GM20431 (cell line): Measurements from ENCODE around the gene SNRK.

Source experiments
- in situ Hi-C: fragments of 300-500 bp; cut with MseI, MboI; formaldehyde crosslinking; loops from one replicate; pipeline ENCODE4 v1.15.0; 2020; ENCODE audit warnings: low sequenced_read_pairs; ENCODE audit not compliant: unreplicated experiment

SNRK gene

DNA sequence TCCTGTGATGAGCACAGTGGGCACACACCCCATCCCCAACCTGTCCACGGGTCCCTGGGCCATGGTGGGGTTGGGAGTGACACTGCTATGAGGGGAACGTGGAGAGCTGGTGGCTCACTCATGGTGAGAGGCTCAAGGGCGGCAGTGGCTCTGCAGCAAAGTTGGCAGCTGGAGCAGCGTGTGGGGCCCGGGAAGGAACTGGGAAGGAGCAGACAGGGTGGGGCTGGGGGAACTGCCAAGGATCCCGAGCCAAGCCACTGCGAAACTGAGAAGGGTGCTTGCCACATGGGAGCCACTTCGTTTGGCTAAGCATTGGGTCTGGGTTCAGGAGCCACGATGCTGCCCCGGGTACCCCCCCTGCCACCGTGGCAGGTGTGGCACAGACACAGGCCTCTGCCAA, 80.1 kb downstream of the SNRK start:
- in situ Hi-C loops = no loop called here

DNA sequence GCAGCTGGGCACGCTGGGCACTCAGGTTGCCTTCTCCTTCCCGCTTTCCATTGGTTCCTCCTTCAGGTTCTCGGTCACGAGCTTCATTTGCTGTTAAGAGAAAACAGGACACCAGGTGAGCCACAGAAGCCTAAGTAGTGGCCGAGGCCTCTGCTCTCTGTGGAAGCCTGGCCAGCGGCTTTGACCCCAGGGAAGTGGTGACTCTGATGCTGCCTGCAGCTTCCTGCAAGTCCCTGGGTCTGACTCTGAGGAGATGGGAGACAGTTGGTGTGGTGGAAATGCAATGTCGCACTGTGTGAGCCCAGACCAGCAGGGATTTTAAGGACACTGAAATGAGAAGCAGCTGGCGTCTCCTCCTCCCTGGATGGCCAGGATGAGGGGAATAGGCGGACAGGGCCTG, 80.5 kb downstream of the SNRK start:
- in situ Hi-C loops = no loop called here

- in situ Hi-C loops = loop anchor here (10.0 kb wide), 1 partner anchor 215 kb away; no protein-coding TSS in a partner anchor
These were observed 83.3 kb downstream of the SNRK start for GRCh38 chr3:43369404-43370292.

DNA sequence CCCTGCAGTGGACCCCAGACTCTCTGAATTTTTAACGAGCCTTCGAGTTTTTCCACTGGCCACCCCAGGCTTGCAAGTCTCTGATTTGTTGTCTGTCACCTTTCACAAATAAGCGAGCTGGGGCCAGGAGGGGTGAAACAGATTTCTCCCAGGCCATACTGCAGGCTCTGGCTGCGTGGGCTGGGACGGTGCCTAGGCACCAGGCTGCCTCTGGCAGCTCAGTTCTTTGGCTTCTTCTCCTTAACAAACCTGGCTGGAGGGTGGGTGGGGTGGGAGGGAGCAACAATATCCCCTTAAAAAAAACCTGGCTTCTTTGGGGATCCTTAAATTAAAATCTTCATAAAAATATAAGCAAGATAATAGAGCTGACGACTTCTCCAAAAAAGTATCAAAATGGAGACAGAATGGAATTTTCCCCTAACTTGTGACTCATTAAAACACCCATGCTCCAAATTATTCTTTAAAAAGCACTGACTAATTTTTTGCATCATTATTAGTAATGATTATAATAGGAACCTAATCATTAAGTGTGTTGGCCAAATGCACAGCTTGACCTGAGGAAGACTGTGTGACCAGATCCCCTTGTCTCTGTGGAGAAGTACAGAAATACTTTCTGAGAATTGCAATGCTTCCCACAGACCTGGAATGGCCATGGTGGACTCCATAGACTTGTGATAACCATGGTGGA, 84.1 kb downstream of the SNRK start:
- in situ Hi-C loops = loop anchor here (10.0 kb wide), 1 partner anchor 216 kb away; no protein-coding TSS in a partner anchor

DNA sequence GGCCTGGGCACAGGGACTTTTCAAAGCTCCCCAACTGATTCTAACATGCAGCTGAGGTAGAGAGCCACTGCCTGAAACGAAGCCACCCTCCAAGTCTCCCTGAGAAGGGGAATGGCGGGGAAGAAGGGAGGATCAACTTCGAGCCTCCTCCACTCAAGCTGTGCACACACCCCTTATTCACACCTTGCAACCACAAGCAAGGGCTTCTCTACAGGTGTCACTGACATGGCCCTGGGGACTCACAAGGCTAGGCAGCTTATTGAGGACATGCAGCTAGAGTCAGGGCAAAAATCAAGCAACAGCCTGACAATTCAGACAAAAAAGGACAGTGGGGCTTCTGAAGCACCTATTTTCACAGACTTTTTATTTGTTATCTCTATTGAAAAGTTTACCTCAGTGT, 85.2 kb downstream of the SNRK start:
- in situ Hi-C loops = loop anchor here (10.0 kb wide), 1 partner anchor 217 kb away; no protein-coding TSS in a partner anchor

- in situ Hi-C loops = loop anchor here (10.0 kb wide), 1 partner anchor 217 kb away; no protein-coding TSS in a partner anchor
These were observed 85.8 kb downstream of the SNRK start for GRCh38 chr3:43372007-43372740.

DNA sequence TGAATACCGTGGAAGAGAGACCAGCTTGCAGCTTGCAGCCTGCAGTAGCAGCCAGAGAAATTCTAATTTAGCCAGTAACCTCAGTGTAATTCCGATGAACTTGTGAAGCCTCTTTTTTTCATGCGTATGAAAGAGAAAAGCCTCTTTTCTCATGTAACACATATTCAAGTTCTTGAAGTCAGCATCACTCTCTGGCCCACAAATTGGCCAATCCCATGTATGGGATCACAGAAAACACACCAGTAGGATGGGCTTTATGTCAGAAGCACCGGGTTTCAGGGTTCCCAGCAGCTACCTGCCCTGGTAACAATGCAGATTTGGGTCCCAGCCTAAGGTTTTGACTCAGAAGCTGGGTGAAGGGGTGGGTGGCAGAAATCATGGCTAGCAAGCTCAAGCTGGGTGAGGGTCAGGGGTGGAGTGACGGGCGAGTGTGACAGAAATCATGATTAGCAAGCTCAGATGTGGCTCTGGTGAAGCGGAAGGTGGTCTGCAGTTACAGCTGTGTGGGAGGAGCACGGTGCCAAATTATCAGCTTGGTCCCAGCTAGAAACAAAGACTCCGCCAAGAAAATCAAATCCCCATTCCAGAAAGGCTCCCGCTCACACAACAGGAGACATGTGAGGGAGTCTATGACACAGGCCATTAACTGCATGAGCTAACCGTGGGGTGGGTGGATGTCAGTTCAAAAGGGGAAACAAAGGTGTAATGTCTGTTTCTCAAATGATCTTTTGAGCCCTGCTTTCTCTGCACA, 86.6 kb downstream of the SNRK start:
- in situ Hi-C loops = loop anchor here (10.0 kb wide), 1 partner anchor 218 kb away; no protein-coding TSS in a partner anchor

DNA sequence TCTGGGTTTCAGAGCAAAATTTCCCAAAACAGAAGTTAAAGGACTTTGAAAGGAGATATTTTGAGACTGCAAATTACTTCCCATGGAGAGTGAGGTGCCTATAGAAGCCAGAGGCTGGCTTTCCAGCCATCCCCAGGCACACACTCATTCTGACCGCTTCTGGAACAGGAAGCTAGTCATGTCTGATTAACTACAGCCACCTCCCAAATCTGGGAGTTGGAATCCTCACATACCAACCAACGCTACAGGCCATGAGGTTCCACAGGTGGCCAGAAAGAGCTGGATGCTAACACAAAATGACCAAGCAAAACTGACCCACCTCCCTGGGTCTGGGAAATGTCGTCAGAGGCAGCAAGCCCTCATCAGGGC, 87.2 kb downstream of the SNRK start:
- in situ Hi-C loops = loop anchor here (10.0 kb wide), 1 partner anchor 219 kb away; no protein-coding TSS in a partner anchor

- in situ Hi-C loops = loop anchor here (10.0 kb wide), 1 partner anchor 224 kb away; no protein-coding TSS in a partner anchor
These were observed 92.0 kb downstream of the SNRK start for GRCh38 chr3:43378066-43378935.

DNA sequence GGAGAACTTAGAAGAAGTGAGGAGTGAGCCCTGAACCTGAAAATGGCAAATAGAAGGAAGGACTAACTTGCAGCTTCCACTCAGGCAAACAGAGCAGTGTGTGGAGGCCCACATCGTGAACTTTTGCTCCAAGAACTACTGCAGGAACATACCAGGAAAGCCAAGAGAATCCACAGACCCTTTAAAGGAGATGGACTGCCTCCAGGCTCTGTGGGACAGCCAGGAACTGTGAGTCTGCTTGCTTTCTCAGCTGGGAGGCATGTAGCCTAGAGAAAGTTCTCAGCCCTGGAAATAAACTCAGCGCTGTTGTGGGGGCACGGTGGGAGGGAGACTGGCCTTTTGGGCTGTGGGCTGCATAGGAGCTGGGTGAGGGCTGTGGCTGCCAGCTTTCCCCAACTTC, 93.0 kb downstream of the SNRK start:
- in situ Hi-C loops = loop anchor here (10.0 kb wide), 1 partner anchor 225 kb away; no protein-coding TSS in a partner anchor

DNA sequence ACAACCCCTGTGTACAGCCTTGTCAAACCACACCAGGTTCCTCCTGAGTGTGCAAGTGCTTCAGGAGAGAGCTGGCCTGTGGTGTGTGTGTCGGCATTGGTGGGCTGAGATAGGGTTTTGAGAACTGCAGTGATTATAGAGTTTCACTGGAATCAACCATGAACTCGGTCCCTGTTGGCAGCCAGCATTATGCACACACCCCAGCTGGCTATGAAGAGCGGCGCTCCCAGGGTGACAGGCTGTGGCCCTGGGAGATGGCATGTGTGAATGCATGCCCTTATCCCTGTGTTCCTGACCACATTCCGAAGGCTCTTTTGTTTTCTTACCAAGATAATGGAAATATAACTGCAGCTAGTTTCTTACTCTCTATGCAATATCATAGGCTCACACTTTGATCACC, 101.8 kb downstream of the SNRK start:
- in situ Hi-C loops = no loop called here

- in situ Hi-C loops = no loop called here
These were observed 102.6 kb downstream of the SNRK start for GRCh38 chr3:43388915-43389314.

DNA sequence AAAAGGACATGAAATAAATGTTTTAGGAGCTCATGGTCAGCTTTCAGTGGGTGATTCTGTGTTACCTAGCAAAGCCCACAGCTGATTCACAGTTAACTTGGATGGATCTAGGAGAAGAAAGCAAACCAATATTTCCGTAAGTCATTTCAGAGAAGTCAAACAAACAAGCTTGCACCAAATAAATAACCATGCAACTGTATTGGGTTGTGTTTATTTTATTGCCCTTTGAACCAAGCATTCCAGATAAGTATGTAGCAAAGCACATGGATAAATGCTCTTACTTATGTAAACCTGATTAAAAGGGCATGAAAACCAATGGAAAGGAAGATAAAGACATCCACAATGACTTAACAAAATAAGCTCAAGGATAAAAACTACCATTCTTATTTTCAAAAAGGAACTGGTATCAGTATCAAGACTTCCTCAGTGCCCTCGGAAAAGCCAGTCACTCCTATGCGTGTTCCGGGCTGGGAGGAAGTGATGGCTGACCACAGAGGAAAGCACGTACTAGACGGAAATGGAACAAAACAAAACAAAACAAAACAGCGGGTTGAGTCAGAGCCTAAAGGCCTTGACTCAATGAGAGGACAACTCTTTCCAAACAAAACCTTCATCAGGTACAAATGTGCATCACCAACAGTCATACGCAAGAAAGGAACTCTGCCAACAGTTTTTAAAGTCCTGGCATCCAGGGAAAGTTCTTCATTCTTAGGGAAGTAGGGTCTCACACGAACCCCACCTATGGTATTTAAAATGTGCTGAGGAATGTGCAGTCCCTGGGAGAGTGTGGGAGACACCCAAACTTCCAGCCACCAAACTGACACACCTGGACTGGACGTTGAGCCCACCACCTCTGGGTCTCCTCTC, 103.3 kb downstream of the SNRK start:
- in situ Hi-C loops = no loop called here

GRCh38 chr3:43390255-43390588, 103.9 kb downstream of the SNRK start:
- in situ Hi-C loops = no loop called here

DNA sequence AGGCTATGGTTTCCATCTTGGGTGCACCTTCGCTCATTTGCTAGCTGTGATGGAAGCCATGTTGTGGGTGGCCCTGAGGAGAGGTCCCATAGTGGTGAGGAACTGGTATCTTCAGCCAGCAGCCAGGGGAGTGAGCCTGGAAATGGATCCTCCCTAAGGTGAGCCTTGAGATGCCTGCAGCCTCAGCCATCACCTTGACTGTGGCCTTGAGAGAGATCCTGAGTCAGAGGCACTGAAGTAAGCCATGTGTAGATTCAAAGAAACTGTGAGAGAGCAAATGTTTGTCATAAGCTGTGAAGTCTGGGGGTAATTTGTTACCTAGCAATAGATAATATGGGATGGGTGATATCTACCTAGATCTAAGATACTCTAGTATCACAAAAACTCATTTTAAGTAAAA, 105.3 kb downstream of the SNRK start:
- in situ Hi-C loops = no loop called here

DNA sequence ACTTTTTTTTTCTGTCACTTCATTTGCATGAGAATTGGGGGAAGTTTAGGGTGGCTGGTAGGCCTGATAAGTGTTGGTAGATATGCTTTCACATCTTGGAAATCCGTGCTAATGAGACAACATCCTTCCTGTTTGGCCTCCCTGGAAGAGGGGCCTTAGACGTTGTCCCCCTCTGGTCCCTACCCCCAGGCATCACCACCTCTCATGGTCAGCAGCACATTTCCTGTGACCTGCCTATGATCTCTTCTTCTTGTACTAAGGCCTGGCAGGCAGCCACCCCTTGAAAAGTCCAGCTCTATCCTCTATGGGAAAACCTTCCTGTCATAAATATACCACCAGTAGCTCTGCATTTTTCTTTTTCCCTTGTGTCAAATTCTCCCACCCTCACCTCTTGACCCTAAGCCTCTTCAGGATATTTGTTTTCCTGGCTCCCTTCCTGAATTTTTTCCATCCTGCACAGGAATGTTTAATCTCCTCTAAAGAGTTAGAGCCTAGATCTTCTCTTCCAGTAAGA, 107.8 kb downstream of the SNRK start:
- in situ Hi-C loops = no loop called here

DNA sequence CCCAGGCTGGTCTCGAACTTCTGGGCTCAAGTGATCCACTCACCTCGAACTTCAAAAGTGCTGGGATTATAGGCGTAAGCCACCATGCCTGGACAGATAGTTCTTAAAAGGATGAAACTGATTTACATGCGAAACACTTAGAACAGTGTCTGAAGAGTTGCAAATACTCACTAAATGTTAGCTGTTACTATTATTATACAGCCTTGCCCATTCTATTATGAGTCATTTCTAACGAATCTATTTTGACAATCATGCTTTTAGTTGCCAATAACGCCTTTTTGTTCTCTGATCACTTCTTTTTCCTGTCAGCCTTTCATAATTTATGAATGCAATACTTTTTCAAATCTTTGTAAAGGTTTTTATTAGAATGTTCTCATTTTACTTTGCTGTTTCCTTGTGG, 112.7 kb downstream of the SNRK start:
- in situ Hi-C loops = no loop called here

- in situ Hi-C loops = no loop called here
These were observed 113.8 kb downstream of the SNRK start for GRCh38 chr3:43400167-43400566.
